HG03460 (cell line): ENCODE data around the gene NFYC.
"Not testable (repeated sequence)": the region's sequence is repeated elsewhere in the genome, so short reads cannot be mapped to it uniquely, and the experiment has no call there.

ENCODE experiments used
- ATAC-seq: cut with Tn5 transposase; IDR thresholded peaks from one replicate; pipeline ENCODE4 v1.9.1; 2021; ENCODE audit not compliant: unreplicated experiment

The NFYC gene

DNA sequence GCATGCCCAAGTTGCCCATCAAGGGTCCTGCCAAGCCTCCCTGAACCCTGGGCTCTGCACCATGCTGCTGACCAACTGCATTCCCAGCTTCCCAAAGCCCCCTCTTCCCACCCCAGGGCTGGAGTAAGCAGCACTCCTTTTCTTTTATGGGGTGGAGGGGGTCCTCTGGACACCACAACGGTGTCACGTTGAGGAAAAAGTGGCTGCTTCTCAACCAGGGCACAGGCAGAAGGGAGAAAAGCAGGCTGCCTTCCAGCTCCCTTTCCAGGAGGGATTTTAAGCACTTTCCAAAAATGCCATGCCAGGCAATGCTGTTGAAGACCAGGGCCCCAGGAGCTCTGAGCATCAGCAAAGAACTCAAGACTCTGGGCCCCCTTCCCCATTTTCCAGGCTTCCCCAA lies 26.7 kb upstream of the NFYC start:
- no peak for ATAC-seq

DNA sequence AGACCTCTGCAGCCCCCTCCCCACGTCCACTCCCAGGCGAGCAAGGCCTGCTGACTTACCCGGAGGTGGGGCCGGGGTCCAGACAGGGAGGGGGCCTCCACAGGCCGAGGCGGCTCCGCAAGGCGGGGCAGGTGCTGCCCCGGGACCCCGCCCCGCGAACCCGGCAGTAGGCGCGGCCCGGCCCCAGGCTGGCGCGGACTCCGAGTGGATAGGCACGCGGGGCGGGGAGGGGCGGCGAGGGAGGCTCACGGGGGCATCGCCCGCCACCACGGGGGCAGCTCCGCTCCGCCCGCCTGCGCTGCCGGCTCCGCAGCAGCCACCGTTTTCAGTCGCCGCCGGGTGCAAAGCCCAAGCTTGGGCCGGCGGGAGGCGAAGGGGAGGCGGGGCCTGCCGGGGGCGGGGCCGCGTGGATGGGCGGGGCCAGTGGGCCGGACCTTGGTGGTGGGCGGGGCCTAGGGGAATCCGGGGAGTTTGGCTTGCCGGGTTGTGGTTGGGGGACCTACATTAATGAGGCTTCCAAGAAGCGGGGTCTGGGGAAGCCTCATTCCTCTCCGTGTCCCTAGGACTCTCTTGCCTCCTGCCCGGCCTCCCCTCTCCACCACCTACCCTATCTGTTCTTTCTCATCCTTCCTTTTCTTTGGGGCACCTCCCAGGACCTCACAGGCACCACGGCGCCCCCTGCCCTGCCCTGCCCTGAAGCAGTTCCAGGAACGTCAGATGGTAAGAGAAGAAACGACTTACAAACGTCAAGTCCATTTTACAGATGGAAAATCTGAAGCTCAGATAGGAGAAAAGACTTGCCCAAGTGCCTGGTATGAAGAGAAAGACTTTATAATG lies 26.0 kb upstream of the NFYC start, which contains the start of gene RIMS3:
RIMS3 (minus strand) TSS at position 348 of the 837 bp plus-strand sequence. CDS start 23,757 bp downstream, outside the sequence.
- ATAC-seq: peak; percentile 72

DNA sequence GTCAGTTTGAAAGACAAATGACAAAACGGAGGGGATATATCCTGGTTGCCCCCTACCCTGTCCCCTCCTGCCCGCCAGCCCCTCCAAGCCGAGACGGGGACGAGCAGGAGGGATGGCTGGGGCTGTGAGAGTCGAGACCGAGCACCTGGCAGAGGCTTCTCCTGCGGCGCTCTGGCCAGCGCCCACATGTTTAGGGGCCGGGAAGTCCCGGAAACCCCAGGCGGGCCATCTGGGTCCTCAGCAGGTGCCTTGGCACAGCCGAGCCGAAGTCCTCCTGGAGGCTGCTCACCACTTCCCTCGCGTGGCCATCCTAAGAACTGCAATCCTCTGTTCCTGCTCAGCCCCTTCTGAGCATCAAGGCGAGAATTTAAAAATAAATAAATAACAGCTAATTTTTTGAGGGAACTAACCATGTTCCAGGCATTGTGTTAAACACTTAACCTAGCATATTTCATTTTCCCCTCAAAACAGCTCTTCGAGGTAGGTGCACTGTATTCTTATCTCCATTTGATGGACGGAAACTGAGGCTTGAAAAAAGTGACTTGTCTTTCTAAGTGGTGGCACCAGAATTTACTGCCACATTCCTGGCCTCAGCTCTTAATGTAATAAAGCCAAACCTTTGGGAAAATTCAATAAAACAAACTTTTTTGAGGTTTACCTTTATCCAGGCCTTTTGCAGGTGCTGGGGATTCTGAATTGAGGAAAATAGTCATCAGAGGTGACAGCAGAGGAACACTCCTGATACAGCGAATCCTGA lies 22.6 kb upstream of the NFYC start:
- ATAC-seq: no peak

DNA sequence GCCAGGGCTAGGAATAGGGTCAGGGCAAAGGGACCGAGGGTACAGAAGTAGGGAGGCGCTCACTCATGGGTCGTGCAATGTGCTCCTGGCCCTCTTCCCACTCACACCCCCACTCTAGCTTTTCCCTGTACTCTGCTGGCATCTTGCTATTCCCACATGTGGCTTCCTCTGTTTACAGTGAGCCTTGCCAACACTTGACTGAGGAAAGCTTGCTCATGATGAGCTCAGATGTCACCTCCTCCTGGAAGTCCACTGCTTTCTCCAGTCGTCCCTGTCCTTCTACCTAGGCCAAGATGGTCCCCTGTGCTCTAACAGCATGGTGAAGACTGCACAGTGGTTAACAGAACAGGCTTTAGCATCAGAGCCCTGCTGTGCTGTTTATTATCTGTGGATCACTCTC lies 18.1 kb upstream of the NFYC start:
- no peak for ATAC-seq

DNA sequence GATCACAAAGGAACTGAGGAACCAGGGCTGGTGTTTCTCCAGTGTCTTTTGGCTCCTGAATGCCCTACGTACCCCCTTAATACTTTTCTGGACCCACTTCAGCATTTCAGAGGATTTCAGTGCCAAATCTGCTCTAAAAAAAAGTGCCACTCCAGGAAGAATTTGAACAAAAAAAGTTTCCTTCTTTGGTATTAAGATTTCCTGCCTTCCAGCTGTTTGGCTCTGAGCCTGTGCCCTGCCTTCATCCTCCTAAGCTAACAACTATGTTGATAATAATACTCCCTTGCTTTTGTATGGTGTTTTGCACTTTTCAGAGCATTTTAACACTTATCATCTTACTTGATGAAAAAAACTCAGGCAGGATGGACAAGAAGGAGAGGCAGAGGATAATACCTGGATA lies 15.0 kb upstream of the NFYC start:
- ATAC-seq: no peak

DNA sequence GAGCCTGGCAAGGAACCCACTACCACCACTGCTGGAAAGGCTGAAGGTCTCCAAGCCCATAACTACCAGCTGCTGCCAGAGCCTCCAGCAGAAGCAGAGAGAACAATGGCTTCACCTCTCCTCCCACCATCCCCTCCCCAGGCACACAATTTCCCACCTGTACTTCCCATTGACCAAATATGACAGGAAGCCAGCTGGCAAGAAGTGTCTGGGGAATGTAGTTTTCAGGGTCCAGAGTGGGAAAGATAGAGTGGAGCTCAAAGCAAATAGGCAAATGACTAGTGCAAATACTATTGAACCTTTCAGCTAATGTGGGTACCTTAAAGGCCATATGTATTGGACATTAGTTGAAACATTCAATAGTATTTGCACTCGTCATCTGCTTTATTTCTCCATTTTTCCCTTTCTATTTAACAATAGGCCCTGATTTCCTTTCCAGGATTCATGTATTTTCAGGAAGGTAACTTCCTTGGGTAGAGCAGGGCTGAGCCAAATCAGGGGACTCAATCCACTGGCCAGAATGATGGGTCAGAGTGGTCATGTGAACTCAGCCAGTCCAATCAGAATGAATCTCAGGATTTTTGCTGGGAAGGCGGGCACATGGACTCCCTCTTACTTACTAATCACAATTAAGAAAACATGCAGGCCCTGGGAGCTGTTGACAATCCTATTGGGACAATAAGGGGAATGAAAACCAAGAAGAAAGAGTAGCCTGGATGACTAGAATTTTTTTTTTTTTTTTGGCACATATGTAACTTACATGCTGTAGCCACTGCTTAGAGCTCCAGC lies 12.1 kb upstream of the NFYC start:
- no peak for ATAC-seq

DNA sequence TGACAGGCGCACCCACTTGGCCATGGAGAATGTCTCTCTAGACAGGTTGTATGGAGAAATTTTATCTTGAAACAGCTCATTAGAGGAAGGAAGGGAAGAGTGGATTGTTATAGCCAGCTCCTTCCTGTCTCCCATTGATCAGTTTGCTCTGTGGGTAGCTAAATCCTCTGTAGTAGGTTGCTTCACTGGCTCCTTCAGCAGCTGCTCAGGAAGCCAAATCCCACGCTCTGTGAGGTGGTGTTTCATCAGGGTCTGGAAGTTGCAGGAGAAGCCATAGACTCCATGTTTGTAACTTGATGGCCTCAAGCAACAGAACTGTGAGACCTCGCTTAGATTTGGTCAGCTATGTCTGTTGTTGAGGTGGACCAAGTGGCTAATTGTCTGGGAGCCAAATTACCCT lies 6.8 kb upstream of the NFYC start:
- no peak for ATAC-seq

DNA sequence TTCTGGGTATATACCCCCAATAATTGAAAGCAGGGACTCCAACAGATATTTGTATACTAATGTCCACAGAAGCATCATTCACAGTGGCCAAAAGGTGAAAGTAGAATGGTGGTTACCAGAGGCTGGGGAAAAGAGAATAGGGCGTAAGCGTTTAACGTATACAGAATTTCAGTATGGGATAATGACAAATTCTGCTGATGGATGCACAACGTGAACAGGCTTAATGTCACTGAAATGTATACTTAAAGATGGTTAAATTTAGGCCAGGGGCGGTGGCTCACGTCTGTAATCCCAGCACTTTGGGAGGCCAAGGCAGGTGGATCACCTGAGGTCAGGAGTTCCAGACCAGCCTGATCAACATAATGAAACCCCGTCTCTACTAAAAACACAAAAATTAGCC lies 4.4 kb upstream of the NFYC start:
- ATAC-seq: no peak

DNA sequence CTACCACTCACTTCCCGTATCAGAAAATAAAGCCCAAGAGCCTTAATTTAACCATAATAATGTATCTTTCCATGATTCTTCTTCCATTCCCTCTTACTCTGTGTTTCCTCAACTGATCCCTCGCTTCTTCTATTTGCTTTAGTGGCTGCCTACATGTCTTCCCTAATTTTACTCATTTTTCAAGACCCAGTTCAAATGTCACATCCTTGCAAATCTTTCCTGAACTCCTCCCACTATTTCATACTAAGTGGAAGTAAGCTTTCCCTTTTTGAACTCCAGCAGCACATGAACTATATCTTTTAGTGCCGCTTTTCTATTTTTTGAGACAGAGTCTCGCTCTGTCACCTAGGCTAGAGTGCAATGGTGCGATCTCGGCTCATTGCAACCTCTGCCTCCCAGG lies 3.8 kb upstream of the NFYC start:
- ATAC-seq: no peak

DNA sequence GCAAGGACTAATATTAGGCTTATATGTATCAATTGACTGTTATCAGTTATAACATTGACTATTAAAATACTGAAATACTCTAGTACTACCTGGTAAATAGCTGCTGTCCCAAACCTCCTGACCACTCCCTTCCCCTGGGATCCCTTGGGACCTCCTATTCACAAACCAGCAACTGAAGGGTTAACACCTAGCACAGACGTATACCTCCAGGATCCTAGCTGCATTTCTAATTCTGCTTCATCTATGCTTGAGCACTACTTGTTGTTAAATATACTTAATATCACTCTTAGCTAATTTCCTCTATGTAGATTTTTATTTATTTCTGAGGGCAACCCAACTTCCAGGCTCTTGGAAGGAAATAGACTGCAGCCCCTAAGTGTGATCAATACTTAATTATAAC lies 1.8 kb upstream of the NFYC start:
- ATAC-seq: no peak

DNA sequence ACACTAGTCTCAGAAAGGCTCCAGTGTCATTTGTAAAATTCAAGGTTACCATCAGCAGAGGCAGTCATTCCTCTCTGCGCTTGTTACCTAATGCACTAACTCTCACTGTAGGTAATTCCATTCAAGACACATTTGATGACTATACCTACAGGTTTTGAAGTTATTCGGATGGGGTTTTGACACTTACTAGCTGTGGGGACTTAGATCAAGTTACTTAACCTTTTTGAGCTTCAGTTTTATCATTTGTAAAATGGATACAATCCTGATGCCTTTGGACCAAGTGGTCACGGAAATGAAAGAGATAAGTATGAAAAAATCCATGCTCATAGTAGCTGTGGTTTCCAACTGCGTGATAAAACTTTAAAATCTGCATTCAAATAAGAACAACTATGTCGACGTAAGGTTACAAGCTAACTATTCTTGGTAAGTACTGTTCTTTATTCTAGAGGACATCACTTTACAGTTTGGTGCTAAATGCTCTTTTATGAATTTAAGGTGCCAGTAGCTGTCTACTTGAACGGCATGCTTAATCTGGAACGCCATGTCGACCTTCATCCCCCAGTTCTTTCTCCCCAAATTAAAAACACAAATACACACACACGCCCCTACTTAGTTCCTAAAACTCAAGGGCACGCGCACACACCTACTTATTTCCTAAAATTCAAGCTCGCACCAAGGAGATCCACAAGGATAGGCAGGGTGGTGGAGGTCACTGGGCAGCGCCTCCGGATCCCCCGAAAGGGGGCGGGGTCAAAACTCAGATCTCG lies 550 bp upstream of the NFYC start:
- no peak for ATAC-seq

DNA sequence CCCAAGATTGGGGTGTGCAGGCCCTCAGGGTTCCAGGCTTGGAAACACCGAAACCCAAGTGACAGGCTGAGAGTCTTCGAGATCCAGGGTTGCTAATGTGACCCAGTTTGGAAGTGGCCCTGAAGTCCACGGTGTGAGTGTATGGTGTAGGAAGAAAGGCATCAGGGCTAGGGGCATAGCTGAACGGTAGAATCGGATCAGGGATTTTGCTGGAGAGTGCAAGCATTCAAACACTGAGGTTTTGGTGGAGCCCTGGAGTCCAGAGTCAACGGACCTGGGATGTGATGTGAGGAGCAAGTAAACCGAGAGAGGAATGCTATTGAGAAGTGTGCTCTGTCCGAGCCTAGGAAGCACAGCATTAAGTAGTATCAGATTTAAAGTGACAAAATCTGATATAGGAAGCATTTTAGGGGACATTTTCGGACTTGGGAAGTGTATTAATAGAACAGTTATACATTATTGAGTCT lies 958 bp downstream of the NFYC start:
- ATAC-seq: peak; percentile 7

DNA sequence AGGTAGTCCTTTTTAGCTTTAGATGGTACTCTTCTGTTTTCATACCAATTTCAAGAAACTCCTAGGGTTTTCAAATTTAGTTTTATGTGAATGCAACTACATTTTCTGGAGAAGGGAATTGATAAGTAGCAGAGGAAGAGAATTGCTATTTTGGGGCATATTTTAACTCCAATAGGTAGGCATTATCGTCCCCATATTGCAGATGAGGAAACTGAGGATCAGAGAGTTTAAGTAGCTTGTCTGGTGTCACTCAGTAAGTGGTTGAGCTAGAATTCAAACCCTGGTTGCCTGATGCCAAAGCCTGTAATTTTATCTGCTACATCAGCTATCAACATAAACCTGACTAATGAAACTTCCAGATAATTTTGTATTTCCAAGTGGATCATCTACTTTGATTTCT lies 1.9 kb downstream of the NFYC start:
- ATAC-seq: no peak

DNA sequence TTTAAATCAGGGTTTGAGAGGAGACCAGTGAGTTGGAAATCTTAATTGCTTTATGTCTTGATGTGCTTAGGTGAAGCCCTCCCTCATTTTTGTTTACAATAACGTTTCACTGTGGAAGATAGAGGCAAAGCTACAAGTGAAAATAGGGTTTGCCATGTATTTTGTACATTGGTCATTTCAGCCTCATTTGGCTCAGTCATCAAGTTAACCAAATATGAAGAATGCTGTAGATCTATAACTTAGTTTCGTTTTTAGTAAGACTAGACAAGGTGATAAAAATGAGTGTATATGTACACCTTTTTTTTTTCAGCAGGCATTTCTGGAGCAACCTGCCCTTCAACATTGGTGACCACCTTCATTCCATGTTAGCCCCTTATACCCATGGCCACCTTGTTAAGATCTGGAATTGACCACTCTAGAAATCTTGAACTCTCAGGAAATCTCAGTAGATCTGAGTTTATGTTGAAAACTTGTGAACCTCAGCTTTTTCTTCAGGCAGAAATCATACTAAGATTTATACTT lies 2.9 kb downstream of the NFYC start:
- no peak for ATAC-seq

DNA sequence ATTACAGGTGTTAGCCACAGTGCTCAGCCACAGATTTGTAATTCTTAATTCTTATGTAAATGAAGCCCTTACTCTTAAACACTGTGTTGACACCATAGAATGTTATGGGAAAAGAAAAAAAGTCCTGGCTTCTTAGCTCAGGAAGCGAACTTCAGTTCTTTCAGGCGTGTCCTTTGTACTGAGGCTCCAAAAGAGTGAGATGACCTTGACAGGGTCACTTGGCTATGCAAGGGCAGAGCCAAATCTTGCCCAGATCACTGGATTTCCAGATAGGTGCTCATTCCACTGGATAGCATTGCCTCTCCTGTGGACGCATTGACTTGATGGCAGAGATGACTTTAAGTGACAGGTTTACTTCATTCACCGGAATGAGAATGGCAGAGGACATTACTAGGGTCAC lies 4.8 kb downstream of the NFYC start:
- ATAC-seq: no peak

DNA sequence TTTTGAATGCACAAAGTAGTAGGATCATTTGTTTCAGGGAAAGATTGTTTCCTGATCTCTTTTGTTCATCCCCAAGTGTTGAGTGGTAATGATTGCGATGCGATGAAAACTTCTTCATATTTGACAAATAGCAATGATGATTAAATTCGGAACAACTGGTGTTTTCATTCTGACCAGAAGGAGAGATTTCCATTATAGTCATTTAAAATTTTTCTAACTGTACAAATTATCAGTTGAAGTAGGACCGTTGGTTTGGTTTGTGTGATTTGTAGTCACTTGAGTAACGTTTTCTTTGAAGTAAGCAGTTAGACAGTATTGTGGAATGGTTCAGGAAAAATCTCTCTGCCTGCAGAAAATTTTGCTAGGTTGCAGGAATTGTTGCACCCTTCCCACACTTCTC lies 5.9 kb downstream of the NFYC start:
- ATAC-seq: no peak

DNA sequence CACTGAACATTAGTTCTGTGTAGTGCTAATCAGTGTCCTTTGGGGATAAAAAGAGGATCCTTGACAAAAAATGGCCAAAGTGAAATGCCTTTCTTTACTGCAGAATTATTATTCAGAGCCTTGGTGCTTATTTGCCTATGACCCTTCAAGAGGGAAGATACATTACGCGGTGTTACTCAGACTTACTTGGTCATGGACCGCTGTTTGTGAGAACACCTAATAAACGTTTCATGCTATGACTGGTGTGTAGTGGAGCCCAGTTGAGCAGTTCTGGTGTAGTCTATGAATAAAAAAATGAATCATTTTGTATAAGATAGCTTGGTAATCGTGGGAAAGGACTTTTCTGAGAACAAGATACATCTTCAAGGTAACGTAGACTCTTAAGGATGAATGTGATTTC lies 8.3 kb downstream of the NFYC start:
- ATAC-seq: peak; percentile 74

DNA sequence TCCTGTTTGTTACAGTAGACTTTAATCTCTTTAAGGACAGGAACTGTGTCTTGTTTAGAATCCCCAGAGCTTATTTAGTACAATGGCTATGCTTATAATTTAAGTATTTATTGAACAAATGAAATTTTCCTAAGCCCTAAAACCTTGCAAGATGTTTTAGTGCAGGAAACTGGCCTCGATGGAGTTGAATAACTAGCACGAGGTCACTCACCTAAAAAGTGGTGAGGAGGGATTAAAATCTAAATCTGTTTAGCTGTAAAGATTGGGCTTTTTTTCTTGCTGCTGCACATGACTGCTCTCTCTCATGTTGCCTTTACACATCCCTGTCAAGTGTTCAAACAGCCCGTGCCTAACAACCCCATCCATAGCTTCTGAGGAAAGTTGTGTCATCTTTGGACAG lies 10.2 kb downstream of the NFYC start:
- no peak for ATAC-seq

DNA sequence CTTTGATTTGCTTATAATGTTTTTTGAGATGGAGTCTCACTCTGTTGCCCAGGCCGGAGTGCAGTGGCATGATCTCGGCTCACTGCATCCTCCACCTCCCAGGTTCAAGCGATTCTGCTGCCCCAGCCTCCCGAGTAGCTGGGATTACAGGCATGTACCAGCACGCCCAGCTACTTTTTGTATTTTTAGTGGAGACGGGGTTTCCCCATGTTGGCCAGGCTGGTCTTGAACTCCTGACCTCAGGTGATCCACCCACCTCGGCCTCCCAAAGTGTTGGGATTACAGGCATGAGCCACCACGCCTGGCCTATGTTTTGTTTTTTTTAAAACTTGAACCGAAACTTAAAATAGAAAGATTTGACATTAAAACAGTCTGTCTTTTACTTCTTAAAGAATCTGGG lies 11.3 kb downstream of the NFYC start:
- ATAC-seq: not testable (repeated sequence)

DNA sequence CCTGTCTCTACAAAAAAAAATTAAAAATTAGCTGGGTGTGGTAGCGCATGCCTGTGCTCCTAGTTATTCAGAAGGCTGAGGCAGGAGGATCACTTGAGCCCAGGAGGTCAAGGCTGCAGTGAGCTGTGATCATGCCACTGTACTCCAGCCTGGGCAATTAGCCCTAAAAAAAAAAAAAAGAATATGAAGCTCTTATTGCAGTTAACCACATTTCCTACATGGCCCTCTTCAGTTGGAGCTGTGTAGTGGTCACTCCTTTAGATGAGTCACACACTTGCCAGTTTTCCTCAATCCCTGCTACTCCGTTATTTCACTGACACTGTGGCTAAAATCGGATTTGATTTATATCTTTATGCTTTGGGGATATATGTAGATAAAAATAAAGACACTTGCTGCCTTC lies 11.8 kb downstream of the NFYC start:
- ATAC-seq: no peak
